GM18526 (cell line): ENCODE measurements around the gene MGLL.

Experiments
- POLR2A ChIP-seq: IDR thresholded peaks from 3 replicates; pipeline ENCODE4 v1.6.1; 2011; ENCODE audit not compliant: insufficient read length; ENCODE audit errors: extremely low read depth

The MGLL gene

DNA sequence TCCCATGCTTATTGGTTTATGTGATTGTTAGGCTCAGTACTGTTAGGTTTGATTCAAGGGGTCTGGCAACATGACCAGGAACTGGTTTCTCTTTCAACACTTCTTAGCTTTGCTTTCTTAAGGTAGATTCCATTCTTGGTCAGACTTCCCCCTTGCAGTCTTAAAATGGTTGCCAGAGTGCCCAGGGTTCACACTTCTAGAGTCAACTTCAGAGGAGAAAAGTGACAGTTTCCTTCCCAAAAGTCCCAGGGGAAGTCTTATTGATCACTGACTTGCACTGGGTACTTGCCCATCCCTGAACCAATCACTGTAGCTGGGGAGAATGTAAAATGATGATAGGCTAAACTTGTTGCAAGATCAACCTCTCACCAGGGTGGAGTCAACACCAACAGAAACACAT lies 14.1 kb downstream of the MGLL start:
- TF ChIP-seq POLR2A: no peak

DNA sequence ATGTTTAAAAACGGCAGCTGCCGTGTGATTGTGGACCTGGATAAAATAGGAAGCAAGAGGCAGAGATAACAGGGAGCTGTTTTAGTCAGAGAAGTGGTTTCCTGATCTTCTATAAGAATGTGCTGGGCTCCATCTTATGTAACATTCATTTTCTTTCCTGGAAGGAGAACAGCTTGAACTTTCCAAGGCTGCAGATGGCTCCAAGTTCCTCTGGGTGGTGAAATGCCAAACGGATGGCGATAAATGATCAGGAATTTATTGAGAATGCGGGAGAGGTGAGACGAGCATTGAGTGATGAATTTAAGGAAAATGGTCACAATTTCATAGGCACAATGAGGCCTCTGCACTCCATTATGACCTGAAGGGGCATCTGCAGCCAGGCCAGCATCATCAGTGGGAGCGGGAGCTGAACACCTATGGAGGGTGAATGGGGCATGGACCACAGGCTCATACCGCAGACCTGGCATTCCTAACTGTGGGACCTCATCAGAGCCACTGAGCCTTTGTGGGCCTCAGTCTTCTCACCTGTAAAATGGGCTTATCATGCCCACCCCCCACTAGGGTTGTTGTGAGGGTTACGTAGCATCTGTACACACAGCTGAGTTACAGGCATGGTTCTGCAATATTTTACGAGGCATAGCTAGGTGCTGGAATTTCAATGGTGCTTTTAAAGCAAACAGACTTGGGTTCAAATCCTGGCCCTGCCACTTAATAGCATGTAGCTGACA lies 17.1 kb downstream of the MGLL start:
- no peak for TF ChIP-seq POLR2A

- TF ChIP-seq POLR2A: no peak
These were observed 18.2 kb downstream of the MGLL start for GRCh38 chr3:127804141-127804540.

DNA sequence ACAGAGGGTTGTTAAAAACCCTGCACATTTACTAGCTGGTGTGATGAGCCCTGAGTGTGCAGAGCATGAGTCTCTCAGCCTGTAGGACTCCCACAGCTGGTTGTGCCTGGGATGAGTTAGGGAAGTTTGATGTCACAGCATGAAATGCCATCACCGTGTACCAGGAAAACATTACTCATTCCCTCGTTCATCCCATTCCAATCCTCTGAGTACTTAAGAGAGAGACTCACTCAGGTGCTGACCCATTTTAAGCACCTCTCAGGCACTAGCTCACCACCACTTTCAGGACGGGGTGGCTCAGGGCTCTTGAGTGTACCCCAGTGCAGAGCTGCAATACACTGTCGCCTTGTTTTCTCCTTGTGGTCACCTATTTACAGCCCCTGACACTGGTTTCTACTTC lies 18.7 kb downstream of the MGLL start:
- TF ChIP-seq POLR2A: no peak

DNA sequence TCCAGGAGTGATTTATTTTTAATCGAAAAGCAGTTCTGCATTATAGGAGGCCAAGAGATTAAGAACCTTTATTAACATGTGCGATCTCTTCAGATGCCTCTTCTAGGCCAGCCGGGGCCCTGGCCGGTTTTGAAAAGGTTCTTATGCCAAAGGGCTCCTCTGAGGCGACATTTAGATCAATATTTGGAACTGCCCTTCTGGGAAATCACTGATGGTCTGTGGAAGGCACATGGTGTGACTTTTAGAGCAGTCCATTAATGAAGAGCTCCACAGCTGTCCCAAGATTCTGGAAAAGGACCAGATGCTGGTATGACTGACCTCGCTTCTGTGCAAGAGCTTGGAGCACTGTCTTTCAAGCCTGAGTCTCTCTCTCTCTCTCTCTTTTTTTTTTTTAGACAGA lies 19.7 kb downstream of the MGLL start:
- no peak for TF ChIP-seq POLR2A

DNA sequence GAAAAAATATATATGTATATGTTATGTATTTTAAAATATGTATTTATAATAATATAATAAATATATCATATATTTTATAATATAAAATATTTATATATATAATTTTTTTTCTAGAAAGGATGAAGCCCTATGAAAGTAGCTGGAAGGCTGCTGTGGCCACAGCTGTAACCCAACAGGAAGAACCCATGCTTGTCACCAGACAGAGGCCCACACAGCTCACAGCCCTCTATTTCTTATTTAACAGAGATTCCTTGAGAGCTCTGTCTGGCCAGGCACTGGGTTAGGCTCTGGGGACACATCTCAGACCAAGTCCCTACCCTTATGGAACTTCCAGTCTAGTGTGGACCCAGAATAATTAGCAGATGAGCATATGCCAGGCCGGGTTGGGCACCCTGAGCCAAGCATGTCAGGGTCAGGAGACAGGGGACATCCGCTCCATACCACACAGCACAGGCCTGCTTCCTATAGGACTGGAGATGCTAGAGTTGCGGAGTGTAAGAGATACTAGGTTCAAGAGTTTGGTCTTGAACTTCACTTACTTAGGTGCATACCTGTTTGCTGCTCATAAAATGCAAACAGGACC lies 20.5 kb downstream of the MGLL start:
- no peak for TF ChIP-seq POLR2A

GRCh38 chr3:127800508-127800907 lies 21.8 kb downstream of the MGLL start:
- TF ChIP-seq POLR2A: no peak

DNA sequence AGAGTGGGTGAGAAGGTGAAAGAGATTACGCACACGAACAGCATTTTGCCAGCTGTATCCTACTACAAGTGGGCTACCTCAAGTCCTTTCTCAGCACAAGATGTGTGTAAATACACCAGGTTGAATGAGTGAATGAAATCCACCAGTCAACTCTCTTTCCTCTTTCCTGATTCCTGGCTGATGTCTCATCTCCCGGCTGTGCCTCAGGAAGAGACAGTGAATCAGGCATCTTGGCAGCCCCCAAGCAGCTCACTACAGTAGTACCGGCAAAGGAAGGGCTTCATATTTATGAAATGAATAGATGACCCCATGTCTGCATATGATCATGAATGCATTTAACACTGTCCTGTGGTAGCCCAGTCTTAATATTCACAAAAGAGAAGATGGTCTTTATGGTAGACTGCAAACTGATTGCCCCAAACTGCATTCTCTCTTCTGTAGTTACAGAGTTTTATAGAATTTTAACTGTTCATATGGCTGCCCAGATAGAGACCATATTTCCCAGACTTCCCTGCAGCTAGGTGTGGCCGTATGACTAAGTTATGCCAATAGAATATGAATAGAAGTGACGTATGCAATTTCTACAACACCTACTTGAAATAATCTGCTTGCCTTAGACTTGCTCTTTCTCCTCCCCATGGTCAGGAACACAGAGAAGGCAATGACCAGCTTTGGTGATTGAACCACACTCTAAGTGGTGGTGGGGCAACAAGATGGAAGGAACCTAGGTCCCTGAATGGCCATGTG lies 22.7 kb downstream of the MGLL start:
- TF ChIP-seq POLR2A: no peak

DNA sequence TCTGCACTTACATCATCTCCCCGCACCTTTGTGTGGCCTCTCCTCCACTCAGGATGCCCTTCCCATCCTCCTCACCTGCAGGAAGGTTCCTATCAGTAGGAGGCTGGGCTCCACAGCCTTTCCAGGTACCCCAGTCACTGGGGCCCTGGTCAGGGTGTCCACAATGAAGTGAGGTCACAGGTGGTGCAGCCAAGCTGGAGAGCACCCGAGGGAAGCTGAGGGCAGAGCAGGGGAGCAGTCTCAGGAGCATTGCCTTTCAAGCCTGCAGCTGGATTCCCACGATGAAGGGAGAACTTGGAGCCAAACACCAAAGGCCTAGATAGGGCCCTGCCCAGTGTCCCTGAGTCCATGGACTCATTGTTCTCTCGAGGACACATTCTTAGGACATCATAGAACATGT lies 23.6 kb downstream of the MGLL start:
- TF ChIP-seq POLR2A: no peak

DNA sequence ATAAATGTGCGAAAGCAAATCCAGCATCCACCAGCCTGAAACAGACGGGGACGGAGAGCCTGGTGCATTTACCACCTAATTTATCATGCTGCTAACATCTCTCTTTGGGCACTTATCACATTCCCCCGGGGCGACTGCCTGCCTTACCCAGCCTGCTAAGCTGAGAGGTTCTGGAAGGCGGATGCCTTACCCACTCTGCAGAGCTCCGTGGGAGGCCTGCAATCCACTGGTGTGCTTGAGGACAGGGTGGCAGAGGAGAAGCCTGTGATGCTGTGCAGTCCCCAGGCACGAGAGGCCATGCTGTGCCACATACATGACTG lies 25.5 kb downstream of the MGLL start:
- TF ChIP-seq POLR2A: no peak

GRCh38 chr3:127796045-127796830 lies 26.1 kb downstream of the MGLL start:
- TF ChIP-seq POLR2A: no peak

DNA sequence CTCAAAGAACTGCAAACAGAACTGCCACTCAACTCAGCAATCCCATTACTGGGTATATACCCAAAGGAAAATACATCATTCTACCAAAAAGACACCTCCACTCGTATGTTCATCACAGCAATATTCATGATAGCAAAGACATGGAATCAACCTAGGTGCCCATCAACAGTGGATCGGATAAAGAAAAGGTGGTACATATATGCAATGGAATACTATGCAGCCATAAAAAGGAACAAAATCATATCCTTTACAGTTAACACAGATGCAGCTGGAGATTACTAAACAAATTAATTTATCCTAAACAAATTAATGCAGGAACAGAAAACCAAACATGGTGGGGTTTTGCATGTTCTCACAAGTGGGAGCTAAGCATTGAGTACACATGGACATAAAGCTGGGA lies 27.3 kb downstream of the MGLL start:
- no peak for TF ChIP-seq POLR2A

- TF ChIP-seq POLR2A: no peak
These were observed 27.9 kb downstream of the MGLL start for GRCh38 chr3:127794402-127794801.

DNA sequence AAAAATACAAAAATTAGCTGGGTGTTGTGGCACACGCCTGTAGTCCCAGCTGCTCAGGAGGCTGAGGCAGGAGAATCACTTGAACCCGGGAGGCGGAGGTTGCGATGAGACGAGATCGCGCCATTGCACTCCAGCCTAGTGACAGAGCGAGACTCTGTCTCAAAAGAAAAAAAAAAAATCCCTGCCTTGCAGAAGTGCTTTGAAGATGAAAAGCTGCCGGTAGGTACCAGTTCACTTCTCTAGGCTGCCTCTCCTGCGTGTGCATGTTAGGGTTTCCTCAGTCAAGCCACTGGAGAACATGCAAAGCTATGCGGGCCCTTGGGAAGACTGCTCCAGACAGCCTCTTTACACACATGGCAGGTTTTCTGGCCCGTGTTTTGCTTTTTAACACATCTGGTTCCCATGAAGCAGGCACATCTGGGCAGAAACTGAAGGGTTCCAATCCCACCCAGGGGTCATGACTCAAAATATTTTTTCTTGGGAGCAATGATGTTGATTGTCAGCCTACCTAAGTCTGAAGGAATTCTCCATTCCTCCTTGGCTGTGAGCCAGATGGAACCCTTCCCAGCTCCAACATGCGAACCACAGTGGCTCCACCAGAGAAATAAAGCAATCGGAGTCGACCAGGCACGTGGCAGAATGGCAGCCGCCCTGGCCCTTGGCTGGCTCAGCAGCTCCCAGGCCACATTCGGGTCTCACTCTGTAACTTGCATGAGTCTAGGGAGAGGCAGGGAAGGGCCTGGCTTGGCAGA lies 29.6 kb downstream of the MGLL start:
- no peak for TF ChIP-seq POLR2A
